Type B pancreatic cell (in vitro differentiated cells): ENCODE data around the gene RFX5. TPM values are rescaled to one million over a fixed set of nuclear protein-coding genes. Genes with fewer than 3 reads are reported as not detected.

Experiments
- DNase-seq: peaks from one replicate; pipeline ENCODE4 v3.0.0; 2021; ENCODE audit warnings: mixed read lengths; ENCODE audit not compliant: unreplicated experiment; ENCODE audit errors: extremely low spot score
- H3K27ac Mint-ChIP-seq: 2 replicates; pipeline ENCODE4 v1.8.0; 2021; ENCODE audit warnings: mild to moderate bottlenecking, mixed read lengths
- H3K27me3 Mint-ChIP-seq: 2 replicates; pipeline ENCODE4 v1.8.0; 2021; ENCODE audit warnings: mixed read lengths
- H3K36me3 Mint-ChIP-seq: 2 replicates; pipeline ENCODE4 v1.8.0; 2021; ENCODE audit warnings: mixed read lengths
- H3K4me1 Mint-ChIP-seq: one replicate; pipeline ENCODE4 v1.8.0; 2021; ENCODE audit warnings: mixed read lengths; ENCODE audit not compliant: unreplicated experiment
- H3K4me3 Mint-ChIP-seq: 2 replicates; pipeline ENCODE4 v1.8.0; 2021; ENCODE audit warnings: mild to moderate bottlenecking, mixed read lengths
- H3K9me3 Mint-ChIP-seq: 2 replicates; pipeline ENCODE4 v1.8.0; 2021; ENCODE audit warnings: mixed read lengths
- total RNA-seq: library from RNA; stranded (reverse); gene quantifications from 2 replicates; pipeline ENCODE4 v1.2.1, GENCODE V29; 2021; ENCODE audit warnings: low replicate concordance
- TF ChIP-seq, protein P1 (sequence below): fragments of 200-600 bp; sonication (generic); conservative IDR thresholded peaks from 2 replicates; pipeline ENCODE4 v1.5.0; 2021; ENCODE audit warnings: antibody characterized with exemption, mild to moderate bottlenecking

RFX5 gene
- total RNA-seq, 1 donor from 2014 or later: 66.5 TPM

- Mint-ChIP-seq H3K27me3 (no peaks in the 10 kb centered on the region), H3K27ac (no peak overlapping the region), H3K36me3 (peaks cover 8% of the 10 kb centered on the region), H3K4me3 (no peak overlapping the region), H3K9me3 (no peaks in the 10 kb centered on the region), H3K4me1 (peaks cover 18% of the 10 kb centered on the region)
- DNase-seq: no peak
- TF ChIP-seq, protein P1, sequence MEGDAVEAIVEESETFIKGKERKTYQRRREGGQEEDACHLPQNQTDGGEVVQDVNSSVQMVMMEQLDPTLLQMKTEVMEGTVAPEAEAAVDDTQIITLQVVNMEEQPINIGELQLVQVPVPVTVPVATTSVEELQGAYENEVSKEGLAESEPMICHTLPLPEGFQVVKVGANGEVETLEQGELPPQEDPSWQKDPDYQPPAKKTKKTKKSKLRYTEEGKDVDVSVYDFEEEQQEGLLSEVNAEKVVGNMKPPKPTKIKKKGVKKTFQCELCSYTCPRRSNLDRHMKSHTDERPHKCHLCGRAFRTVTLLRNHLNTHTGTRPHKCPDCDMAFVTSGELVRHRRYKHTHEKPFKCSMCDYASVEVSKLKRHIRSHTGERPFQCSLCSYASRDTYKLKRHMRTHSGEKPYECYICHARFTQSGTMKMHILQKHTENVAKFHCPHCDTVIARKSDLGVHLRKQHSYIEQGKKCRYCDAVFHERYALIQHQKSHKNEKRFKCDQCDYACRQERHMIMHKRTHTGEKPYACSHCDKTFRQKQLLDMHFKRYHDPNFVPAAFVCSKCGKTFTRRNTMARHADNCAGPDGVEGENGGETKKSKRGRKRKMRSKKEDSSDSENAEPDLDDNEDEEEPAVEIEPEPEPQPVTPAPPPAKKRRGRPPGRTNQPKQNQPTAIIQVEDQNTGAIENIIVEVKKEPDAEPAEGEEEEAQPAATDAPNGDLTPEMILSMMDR: no peak
Observed at GRCh38 chr1:151342021-151342420, 5.0 kb downstream of the RFX5 start.

GRCh38 chr1:151340870-151341754, 5.9 kb downstream of the RFX5 start:
- Mint-ChIP-seq H3K4me1 (peaks cover 13% of the 10 kb centered on the region), H3K9me3 (no peaks in the 10 kb centered on the region), H3K36me3 (peaks cover 8% of the 10 kb centered on the region), H3K27me3 (no peaks in the 10 kb centered on the region), H3K4me3 (peak overlapping the region; percentile 7), H3K27ac (peak overlapping the region; percentile 15)
- TF ChIP-seq, protein P1: peak; percentile 86
- no peak for DNase-seq

- H3K27ac Mint-ChIP-seq: no peak overlapping the region
- no peak for DNase-seq
- H3K4me3 Mint-ChIP-seq: no peak overlapping the region
- H3K9me3 Mint-ChIP-seq: no peaks in the 10 kb centered on the region
- TF ChIP-seq, protein P1: no peak
- H3K36me3 Mint-ChIP-seq: no peaks in the 10 kb centered on the region
- H3K27me3 Mint-ChIP-seq: no peaks in the 10 kb centered on the region
- peaks cover 9% of the 10 kb centered on the region for H3K4me1 Mint-ChIP-seq
Observed at GRCh38 chr1:151336556-151336955, 10.5 kb downstream of the RFX5 start.

DNA sequence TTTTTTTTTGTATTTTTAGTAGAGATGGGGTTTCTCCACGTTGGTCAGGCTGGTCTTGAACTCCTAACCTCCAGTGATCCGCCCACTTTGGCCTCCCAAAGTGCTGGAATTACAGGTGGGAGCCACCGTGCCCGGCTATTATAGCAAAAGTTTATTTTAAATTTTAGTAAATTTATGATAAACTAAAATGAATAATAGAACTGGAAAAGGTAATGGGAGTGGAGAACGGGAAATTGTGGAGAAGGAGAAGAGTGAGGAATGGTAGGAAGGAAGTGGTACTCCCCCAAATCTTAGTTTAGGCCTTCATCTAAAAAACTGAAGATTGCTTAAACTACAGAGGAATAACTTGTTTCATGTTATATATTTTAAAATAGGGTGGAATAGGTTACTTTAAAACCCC, 12.2 kb downstream of the RFX5 start:
- H3K36me3 Mint-ChIP-seq: no peaks in the 10 kb centered on the region
- TF ChIP-seq, protein P1: no peak
- H3K4me1 Mint-ChIP-seq: peaks cover 1% of the 10 kb centered on the region
- H3K27me3 Mint-ChIP-seq: no peaks in the 10 kb centered on the region
- no peaks in the 10 kb centered on the region for H3K9me3 Mint-ChIP-seq
- no peak overlapping the region for H3K27ac Mint-ChIP-seq
- no peak overlapping the region for H3K4me3 Mint-ChIP-seq
- no peak for DNase-seq

- peak overlapping the region; percentile 95 for H3K27ac Mint-ChIP-seq
- H3K4me3 Mint-ChIP-seq: peak overlapping the region; percentile 97
- H3K9me3 Mint-ChIP-seq: no peaks in the 10 kb centered on the region
- peaks cover 20% of the 10 kb centered on the region for H3K4me1 Mint-ChIP-seq
- H3K36me3 Mint-ChIP-seq: peaks cover 12% of the 10 kb centered on the region
- TF ChIP-seq, protein P1: no peak
- H3K27me3 Mint-ChIP-seq: no peaks in the 10 kb centered on the region
- no peak for DNase-seq
Observed at GRCh38 chr1:151327903-151328674, 19.0 kb downstream of the RFX5 start.
